SK-N-SH (cell line): ENCODE measurements around the gene CPB2.

Source experiments
- CHD2 ChIP-seq: fragments of 150-350 bp; IDR thresholded peaks from 2 replicates; pipeline ENCODE4 v1.6.1; 2018; ENCODE audit warnings: low read length; ENCODE audit not compliant: partially characterized antibody
- CTCF ChIP-seq: fragments of 200-600 bp; sonication (generic); IDR thresholded peaks from 2 replicates; pipeline ENCODE4 v1.6.1; 2017; ENCODE audit warnings: antibody characterized with exemption, mild to moderate bottlenecking, moderate library complexity
- FOSL2 ChIP-seq: IDR thresholded peaks from 2 replicates; pipeline ENCODE4 v1.4.0; 2012; ENCODE audit warnings: low read depth, mild to moderate bottlenecking, moderate library complexity, borderline replicate concordance
- GATA2 ChIP-seq: sonication (generic); formaldehyde crosslinking; IDR thresholded peaks from 2 replicates; pipeline ENCODE4 v1.5.0; 2020; ENCODE audit warnings: mild to moderate bottlenecking, missing genetic modification reagents
- JUND ChIP-seq: IDR thresholded peaks from 2 replicates; pipeline ENCODE4 v1.4.0; 2012
- MXI1 ChIP-seq: IDR thresholded peaks from 2 replicates; pipeline ENCODE4 v1.6.1; 2012; ENCODE audit warnings: mild to moderate bottlenecking, low read depth, low read length, improper control_type of control experiment
- NRF1 ChIP-seq: IDR thresholded peaks from 2 replicates; pipeline ENCODE4 v1.6.1; 2012; ENCODE audit warnings: low read depth, mild to moderate bottlenecking, low read length
- POLR2AphosphoS5 ChIP-seq: IDR thresholded peaks from 2 replicates; pipeline ENCODE4 v1.6.1; 2012; ENCODE audit warnings: low read depth, low read length
- TAF1 ChIP-seq: IDR thresholded peaks from 2 replicates; pipeline ENCODE4 v1.6.1; 2012; ENCODE audit warnings: low read depth, mild to moderate bottlenecking, low read length, moderate library complexity, borderline replicate concordance

- TF ChIP-seq FOSL2 (no peak), CTCF (no peak), JUND (no peak), CHD2 (no peak), POLR2AphosphoS5 (no peak), TAF1 (no peak), NRF1 (no peak), MXI1 (no peak), GATA2 (CRISPR knock-in tag) (no peak)
Observed at GRCh38 chr13:46097015-46097414, 7.8 kb downstream of the CPB2 start.
